HG02588 (cell line): ENCODE data around the gene HOXA3.

Experiments used
- ATAC-seq: cut with Tn5 transposase; IDR thresholded peaks from one replicate; pipeline ENCODE4 v1.9.1; 2021; ENCODE audit warnings: mild to moderate bottlenecking, moderate library complexity; ENCODE audit not compliant: unreplicated experiment

Gene HOXA3

GRCh38 chr7:27157702-27158431 lies 5.5 kb upstream of the HOXA3 start:
- no peak for ATAC-seq

- no peak for ATAC-seq
Measured at GRCh38 chr7:27156916-27157701, 4.7 kb upstream of the HOXA3 start.

GRCh38 chr7:27156508-27156898 lies 4.1 kb upstream of the HOXA3 start, which contains the start of gene HOXA7:
HOXA7 (minus strand) TSS chr7:27156675; CDS start chr7:27156545, 130 bp downstream.
- ATAC-seq, result no peak

- no peak for ATAC-seq
Measured at GRCh38 chr7:27155816-27156507, 3.6 kb upstream of the HOXA3 start.

GRCh38 chr7:27154901-27155815 lies 2.8 kb upstream of the HOXA3 start:
- ATAC-seq, result no peak

- no peak for ATAC-seq
Measured at GRCh38 chr7:27154369-27154768, 2.0 kb upstream of the HOXA3 start.

GRCh38 chr7:27153526-27153925 lies 1.1 kb upstream of the HOXA3 start:
- no peak for ATAC-seq

- no peak for ATAC-seq
Measured at GRCh38 chr7:27152816-27153442, 546 bp upstream of the HOXA3 start.

GRCh38 chr7:27151341-27151930 lies 947 bp downstream of the HOXA3 start:
- ATAC-seq, result no peak

GRCh38 chr7:27150568-27151340 lies 1.6 kb downstream of the HOXA3 start:
- ATAC-seq, result peak; percentile 72

- no peak for ATAC-seq
Measured at GRCh38 chr7:27149842-27150567, 2.4 kb downstream of the HOXA3 start.

GRCh38 chr7:27148756-27149641 lies 3.4 kb downstream of the HOXA3 start:
- no peak for ATAC-seq

GRCh38 chr7:27148031-27148755 lies 4.2 kb downstream of the HOXA3 start:
- no peak for ATAC-seq

GRCh38 chr7:27147199-27148030 lies 5.0 kb downstream of the HOXA3 start, which contains the start of gene HOXA6:
HOXA6 (minus strand) TSS chr7:27147774; CDS start chr7:27147749, 25 bp downstream.
- no peak for ATAC-seq

- no peak for ATAC-seq
Measured at GRCh38 chr7:27146491-27147198, 5.7 kb downstream of the HOXA3 start.
